Inferior parietal cortex (tissue), 1 donor: ENCODE measurements around the gene SRPX.

Source experiments
- DNase-seq: peaks from one replicate; pipeline ENCODE4 v3.0.0-alpha.2; 2016; ENCODE audit errors: extremely low spot score

The SRPX gene, protein sequence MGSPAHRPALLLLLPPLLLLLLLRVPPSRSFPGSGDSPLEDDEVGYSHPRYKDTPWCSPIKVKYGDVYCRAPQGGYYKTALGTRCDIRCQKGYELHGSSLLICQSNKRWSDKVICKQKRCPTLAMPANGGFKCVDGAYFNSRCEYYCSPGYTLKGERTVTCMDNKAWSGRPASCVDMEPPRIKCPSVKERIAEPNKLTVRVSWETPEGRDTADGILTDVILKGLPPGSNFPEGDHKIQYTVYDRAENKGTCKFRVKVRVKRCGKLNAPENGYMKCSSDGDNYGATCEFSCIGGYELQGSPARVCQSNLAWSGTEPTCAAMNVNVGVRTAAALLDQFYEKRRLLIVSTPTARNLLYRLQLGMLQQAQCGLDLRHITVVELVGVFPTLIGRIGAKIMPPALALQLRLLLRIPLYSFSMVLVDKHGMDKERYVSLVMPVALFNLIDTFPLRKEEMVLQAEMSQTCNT

DNA sequence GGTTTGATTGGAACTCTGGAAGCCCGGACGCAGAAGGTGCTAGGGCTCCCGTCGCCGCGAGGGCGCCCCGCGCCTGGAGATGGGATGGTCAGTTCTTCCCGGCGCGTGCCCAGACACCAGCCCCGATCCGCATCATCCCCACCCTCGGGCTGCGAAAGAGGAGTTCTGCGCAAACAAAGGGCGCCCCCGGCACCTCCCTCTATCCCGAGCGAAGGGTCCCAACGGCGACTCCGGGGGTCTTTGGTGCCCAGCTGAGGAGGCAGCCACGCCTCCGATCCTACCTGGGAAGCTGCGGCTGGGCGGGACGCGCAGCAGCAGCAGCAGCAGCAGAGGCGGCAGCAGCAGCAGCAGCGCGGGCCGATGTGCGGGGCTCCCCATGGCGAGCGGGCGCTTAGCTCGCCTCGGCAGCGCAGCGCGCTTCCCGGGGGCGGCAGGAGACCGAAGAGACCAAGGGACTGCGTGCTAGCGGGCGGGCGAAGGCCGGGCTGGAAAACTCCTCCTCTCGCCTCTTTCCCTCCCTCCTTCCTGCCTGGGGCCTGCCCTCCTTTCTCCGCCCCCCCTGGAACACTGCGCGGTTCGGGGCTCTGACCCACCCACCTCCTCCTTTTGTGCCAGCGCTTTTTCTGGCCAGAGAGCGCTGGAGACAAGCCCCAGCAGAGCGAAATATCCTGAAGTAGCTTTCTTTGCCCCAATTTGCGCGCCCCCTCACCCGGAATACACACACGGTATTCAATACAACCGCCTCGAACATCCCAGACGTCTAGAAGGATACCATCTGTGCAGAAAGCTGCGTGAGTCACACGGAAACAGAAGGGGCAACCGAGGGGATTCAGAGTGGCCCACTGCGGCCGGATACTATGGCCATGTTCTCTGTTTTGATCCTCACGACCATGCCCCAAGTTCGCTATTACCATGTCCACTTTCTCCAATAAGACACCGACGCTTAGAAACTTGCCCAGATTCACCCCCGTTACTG, at the start of gene SRPX:
SRPX (minus strand) TSS at position 457 of the 976 bp plus-strand sequence; CDS start at position 378, 79 bp downstream.
- DNase-seq: no peak

DNA sequence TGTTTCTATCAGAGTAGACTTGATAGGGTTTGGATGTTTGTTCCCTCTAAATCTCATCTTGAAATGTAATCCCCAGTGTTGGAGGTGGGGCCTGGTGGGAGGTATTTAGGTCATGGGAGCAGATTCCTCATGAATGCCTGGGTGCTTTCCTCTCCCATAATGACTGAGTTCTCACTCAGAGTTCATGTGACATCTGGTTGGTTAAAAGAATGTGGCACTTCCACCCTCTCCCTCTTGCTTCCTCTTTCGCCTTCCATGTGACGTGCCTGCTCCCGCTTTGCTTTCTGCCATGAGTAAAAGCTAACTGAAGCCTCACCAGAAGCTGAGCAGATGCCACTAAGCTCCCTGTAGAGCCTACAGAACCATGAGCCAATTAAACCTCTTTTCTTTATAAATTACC, 47.3 kb upstream of the SRPX start:
- DNase-seq: no peak

DNA sequence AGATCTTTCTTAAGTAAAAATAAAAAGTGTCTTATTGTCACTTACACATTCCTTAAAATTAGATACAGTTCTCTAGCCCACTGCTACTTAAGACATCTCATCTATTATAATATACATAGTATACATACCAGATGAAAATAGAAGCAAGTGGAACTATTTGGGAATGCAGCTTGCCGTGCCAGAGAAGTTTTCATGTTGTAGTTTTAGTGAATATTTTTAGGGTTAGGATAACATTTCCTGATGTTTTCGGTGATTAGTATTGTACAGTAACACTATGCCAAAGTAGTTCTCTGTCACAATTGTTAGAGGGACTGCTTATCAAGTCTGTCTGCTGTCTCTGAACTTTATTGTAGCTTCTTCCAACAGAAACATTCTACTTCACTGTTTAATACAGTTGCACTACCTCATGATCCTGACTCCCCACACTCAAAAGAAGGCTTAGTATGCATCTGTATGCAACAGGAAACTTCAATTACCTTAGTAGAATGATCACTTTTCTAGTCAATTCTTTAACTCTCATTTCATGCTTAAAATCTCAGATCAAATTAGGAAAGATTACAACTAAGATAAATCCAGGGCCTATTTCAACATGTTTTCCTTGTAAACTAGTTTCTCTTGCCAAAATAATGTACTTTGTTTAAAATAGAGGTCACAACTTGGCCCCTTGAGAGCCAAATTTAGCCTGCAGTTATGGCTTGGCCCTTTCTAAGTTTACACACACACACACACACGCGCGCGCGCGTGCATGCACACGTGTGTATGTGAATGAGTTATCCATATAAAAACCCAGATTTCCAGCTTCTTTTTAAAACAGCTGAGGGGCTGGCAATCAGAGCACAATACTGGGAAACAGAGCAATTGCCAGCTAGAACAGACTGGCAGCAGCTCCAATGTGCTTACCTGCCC, 42.3 kb upstream of the SRPX start:
- DNase-seq: no peak

DNA sequence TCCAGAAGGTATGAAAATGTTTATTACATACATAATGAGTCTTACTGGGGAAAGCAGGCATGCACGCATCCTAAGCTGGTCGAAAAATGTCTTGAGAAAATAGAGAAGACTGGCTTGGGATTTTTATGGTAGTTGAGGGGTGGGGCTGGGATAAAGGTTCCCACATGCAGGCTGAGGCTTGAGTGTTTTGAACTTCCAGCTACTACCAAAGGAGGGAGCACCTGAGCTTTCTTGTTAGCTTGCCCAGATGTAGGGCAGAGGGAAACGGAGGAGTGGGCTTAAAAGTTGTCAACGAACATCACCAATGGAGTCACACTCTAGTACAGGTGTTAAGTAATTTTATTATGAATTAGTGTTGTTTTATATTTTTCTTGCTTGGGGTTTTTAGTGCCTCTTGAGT, 39.6 kb upstream of the SRPX start:
- DNase-seq: no peak

DNA sequence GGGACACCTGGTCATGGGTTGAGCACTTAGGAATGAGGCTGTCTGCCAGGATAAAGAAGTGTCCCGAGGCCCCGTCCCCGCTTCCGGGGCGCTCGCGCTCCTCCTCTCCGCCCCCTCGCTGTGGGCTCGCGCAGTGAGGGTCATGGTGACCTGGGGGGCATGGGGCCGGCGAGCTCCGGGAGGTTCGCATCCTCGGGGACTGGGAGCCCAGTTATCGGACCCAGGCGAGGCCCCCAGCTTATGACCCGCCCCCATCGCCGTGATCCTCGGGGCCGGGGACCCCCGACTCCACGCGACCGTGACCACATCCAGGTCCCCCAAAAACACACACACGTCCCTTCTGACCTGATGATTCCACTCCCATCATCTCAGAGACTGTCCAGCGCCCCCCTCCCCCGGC, 35.3 kb upstream of the SRPX start:
- DNase-seq: no peak

DNA sequence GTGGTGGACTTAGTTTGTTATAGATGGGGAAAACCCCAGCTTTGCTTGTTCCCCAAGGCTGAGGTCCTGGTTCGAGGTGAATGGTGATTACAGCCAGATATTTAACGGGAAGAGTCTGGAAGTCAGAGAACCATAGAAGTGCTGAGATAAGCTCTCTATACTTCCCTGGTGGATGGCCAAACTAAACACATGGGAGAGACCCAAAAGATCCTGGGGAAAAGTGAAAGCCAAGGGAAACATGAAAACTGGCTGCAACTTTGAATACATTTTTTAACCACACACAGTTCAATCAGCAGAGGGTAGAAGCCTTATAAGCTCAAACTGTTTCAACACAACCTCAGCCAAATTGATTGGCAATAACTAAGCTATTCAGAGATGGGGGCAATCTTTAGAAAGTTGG, 29.3 kb upstream of the SRPX start:
- DNase-seq: no peak

DNA sequence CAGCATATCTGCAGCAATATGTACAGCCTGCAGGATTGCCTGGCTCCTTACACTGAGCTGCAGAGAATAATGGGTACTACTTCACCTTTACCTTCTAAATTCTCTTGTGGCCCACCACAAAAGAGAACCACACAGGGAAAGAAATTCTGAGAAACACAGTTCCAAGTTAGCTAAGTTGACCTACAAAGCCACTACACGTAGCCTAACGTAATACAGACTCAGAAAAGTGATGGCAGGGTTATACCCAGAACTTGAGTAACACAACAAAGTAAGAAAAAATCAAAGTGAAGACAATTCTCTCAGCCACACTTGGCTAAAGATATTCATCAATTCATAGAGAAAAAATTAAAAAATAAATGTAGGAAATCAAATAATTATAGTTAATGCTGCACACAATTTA, 26.4 kb upstream of the SRPX start:
- no peak for DNase-seq

DNA sequence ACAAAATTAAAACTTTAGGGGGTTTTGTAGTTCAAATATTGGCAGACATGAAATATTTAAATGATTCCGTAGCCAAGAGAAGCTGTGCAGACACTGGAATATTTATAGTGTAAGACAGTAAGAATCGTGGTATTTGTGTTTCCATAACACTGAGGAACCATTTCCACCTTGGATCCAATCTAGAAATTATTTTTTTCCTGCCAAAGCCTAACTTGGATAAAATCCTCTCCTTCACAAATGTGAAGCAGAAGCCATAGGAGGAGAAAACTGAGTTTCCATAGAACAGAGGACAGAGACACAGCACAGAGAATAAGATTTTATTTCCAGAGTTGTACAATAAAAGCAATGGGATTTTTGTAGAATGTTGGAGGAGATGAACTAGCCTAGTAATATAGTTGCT, 19.9 kb upstream of the SRPX start:
- DNase-seq: no peak

DNA sequence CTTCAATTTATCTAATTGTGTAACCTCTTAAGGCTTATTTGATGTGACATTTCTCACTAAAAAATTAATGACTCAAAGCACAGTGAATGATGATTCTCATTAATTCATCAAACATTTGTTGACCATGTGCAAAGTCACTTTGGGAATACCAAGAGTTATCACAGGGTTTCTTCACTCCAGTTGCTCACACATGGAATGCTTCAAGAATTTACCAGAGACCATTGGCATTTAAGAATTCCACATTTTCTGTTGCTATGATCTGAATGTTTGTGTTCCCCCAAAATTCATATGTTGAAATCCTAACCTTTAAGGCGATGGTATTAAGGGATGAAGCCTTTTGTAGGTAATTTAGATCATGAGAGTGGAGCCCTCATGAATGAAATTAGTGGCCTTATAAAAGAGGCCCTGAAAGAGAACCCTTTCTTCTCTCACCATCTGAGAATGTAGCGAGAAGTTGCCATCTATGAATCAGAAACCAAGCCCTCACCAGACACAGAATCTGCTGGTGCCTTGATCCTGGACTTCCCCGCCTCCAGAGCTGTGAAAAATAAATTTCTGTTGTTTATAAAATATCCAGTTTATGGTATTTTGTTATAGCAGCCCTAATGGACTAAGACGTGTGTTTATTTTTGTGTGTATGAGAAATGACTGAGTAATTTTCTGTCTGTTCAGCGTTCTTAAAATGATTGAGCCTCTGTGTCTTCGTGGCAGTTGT, 16.4 kb upstream of the SRPX start:
- no peak for DNase-seq

DNA sequence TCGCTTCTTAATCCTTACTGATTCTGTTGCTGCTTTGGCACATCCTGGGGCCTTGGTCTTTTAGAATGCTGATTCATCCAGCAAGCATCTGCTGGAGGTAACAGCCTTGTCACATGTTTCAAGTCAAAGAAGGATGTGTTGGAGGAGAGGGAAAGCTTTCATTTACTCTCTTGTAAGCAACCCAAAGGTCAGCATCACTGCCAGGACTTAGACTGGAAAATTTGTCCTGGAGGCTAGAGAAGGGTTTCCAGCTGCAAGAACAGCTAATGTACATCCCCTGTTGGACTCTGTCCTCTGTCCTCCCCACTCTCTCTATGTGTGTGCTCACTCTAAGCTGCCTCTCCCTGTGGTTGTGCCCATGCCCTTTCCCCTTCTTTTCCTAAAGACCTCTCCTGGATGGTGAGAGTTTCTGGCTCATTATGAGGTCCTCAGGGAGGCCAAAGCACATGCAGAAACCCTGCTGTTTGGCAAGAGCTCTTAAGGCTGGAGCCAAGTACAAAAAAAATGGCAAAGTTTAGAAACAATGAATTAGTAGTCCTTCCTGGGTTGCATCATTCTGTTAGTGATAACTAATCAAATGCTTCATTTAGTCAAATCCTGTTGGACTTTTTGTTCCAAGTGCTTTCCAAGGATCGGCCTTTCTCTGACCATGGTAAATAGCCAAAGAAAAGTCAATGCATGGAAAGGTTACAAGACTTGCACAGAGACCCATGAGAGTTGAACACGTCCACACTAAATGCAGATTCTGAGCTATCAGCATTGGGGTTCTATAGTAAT, 13.4 kb upstream of the SRPX start:
- DNase-seq: no peak

DNA sequence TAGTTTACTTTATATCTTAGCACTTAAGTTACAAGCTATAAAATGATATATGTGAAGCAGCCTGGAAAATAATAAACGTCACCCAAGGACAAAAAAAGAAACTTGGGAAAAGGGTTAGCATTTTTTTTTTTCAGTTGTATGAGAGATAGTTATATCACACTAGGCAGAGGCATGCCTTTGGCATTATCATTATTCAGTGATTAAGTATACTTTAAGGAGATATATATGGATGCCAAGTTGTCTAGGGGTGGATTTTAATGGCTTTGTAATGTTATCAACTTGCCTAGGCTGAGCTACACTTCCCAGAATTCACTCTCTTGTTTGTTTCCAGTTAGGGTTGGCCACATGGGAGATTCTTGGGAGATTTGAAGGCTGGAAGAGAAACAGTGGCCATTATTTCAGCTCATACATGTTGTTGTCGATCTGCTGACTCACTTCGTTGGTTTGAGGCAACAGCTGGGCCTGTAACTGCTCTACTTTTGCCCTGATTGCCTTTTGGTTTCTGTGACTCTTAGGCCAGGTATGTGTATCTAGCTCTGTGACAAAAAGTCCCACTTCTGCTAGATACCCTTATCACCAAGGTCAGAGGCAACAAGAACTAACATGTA, 11.5 kb upstream of the SRPX start:
- DNase-seq: no peak

DNA sequence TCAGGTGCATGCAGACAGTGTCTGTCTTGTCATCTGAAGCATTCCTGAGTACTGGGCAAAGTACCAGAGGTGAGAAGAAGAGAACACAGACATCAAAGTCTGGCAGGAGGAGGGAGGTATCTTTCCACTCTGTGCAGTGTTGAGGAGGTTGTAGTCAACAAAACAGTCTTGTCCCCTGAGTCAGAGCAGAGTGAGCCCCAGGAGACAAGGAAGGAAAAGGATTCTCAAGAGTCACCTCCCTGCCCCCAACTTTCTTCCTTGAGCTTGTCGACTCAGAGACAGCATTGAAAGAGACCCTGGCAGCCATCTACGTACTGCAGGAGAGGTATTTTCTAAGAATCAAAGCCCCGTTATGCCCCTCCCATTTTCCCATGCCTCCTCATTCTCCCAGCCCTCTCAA, 4.4 kb upstream of the SRPX start:
- DNase-seq: no peak

DNA sequence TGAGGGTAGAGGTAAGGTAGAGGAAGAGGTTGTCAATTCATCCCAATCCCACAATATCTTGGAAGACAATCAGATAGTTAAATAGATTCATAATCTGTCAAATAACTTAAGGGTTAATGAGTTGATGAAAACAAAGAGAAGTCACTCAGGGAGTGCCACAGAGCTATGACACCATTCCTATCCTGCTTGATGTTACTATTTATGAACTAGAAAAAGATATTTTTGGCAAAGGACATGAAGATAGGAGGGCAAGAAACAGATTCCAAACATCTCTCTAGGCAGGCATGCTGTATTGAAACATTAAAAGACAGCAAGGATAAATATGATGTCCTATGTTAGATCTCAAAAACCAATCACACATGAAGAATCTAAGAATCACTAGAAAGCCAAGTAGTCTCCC, 3.5 kb upstream of the SRPX start:
- no peak for DNase-seq

DNA sequence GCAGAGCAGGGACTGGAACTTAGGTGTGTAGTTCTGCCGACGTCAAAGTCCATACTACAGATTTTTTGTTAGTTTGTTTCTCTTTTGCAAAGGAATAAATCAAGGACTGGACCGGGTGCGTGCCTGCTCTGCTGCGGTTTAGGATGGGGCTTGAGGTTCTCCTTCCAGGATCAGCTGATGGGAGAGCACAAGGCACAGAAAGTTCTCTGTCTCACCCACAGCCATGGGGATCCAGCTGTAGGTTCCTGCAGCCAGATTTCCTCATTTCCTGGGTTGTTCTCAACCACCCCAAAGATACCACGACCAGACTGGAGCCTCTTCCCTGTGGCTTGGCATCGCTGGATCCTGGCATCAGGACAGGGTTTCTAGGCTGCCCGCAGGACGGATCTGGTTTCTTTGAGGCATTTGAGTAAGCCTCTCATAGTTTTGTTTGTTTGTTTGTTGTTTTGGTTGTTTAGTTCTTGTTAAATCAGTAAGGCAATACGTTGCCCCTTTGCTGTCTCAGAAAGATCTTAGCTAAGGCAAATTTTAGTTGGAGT, 789 bp upstream of the SRPX start:
- DNase-seq: no peak

DNA sequence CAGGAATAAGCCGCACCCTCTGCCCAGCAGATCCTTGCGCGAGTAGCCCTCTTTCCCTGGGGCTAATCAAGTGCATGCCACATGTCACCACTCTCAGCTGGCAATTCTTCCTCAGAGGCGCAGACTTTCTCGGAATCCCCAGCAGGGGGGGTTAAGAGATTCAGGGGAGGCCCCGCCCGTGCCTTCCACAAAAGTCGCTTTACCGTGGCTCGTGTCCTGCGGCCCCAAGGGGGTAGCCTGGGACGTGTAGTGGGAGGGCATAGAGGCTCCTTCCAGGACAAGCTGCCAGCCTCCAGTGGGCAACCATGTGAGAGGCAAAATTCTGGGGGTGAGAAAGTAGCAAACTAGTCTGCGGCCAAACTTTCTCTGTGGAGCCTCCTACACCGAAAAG, 652 bp downstream of the SRPX start:
- DNase-seq: no peak

DNA sequence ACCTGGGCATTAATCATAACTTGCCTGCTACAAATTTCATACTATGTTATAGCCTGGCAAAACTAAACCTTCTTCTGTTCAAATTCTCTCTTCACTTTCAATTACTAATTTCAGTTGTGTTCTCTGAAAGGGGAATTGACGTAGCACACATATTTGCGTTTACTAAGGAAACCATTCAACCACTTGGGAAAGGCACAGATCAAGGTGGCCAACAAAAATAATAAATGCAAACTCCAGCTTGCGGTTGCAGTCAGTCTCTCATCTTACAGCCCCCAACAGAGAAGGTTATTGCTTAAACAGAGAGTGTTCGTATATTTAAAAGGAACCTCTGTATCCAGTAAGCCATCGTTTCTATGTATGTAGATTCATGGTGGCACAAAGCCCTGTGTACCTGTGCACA, 4.0 kb downstream of the SRPX start:
- no peak for DNase-seq

DNA sequence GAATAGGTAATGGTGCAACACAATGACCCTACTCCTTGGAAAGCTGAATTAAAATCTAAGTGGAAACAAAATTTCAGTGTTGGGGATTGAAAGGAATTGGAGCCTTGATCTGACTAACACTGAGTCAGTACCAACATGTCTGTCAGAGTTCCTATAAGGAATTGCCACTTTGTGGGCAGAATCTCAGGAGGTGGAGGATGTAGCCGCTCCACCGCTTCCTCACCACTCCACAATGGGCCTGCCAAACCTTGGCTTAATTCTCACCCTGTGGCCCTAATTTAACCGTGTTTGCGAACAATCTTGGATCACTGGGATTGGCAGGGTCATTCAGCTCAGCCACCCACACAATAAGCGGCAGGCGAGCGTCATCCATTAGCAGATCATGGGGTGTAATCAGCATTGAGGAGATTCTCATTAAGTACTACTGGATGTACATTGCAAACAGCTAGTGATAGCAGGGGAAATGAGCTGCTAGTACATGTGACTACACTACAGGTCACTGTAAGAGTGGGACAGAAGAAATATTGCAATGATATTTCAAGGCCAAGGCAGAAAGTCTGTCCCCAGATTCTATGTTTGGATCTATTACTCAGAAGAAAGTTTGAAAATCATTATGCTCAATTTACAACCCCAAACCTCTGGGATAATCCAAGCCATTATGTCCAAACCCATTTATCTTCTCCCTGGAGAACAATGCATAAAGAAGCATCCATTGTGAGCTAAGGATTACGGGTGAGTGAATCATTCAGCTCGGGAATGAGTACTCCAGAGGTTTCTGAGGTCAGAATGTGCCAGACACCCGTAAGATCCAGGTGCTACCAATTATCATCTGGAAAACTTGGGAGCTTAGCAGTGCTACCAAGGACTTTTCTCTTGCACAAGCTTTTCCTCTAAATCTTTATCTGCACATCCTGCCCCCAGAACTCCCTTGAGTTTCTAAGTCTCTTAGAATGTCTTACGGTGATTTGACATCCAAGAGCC, 5.8 kb downstream of the SRPX start:
- no peak for DNase-seq

DNA sequence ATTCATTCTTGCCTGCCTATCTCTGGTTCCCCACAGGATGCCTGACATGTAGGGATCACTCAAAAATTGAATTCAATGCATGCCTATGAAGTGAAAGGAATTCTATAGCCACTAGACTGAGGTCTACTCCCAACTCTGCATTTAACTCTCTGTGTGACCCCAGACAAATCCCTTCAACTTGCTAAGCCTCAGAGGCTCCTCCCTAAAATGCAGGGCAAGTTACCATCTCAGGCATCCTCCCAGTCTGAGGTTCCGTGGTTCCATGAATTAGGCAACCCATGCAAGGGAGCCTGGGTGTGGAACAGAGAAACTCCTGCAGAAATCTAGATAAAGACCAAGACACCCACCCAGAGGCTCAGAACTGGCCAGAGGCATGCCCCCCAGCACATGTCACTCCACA, 6.6 kb downstream of the SRPX start:
- no peak for DNase-seq
